Neuron (in vitro differentiated cells): ENCODE measurements around the gene CDH23.

Source experiments
- H2AFZ ChIP-seq: one replicate; pipeline ENCODE4 v1.6.1; 2013; ENCODE audit warnings: low read depth, mild to moderate bottlenecking, inconsistent platforms, low read length, moderate library complexity
- H3K27me3 ChIP-seq: one replicate; pipeline ENCODE4 v1.6.1; 2013; ENCODE audit warnings: low read length; ENCODE audit not compliant: insufficient read depth
- H3K36me3 ChIP-seq: one replicate; pipeline ENCODE4 v1.6.1; 2013; ENCODE audit warnings: low read length; ENCODE audit not compliant: insufficient read depth
- H3K4me1 ChIP-seq: one replicate; pipeline ENCODE4 v1.6.1; 2013; ENCODE audit warnings: low read length; ENCODE audit not compliant: insufficient read depth
- H3K4me3 ChIP-seq: 2 replicates; pipeline ENCODE4 v1.5.1; 2013; ENCODE audit warnings: mild to moderate bottlenecking, low read length, moderate library complexity
- H3K9me3 ChIP-seq: one replicate; pipeline ENCODE4 v1.6.1; 2013; ENCODE audit warnings: low read length

CDH23 gene

DNA sequence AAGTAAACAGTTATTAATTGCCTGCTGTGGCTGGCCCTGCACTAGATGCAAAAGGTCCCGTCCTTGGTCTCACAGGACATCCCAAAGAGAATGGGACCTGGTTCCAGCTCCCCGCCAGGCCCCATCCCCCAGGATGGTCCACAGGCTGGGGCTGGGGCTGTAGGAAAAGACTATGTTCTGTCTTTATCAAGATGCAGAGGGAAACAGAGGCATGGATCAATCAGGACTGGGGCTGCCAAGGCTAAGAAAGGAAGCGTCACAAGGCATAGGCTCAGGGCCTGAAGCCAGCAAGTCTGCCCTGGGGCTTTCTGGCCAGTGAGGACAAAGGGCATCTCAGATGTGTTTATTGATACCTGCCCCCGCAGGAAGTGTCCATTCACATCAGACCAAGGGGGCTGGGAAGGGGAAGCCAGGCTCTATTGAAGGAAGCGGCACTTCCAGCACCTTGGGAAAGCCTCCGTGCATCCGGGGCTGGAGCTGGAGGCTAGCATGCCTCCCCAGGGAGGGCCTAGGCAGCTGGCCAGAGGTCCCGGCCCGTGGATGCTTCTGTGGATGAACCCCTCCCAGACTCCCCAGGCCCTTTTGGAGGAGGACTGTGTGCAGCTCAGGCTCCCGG is 370.8 kb downstream of the CDH23 start:
- Histone ChIP-seq H3K9me3 (no peaks in the 10 kb centered on the region), H3K36me3 (no peaks in the 10 kb centered on the region), H3K4me1 (peaks cover 2% of the 10 kb centered on the region), H3K27me3 (peaks cover 23% of the 10 kb centered on the region), H2AFZ (no peak overlapping the region), H3K4me3 (no peak overlapping the region)

DNA sequence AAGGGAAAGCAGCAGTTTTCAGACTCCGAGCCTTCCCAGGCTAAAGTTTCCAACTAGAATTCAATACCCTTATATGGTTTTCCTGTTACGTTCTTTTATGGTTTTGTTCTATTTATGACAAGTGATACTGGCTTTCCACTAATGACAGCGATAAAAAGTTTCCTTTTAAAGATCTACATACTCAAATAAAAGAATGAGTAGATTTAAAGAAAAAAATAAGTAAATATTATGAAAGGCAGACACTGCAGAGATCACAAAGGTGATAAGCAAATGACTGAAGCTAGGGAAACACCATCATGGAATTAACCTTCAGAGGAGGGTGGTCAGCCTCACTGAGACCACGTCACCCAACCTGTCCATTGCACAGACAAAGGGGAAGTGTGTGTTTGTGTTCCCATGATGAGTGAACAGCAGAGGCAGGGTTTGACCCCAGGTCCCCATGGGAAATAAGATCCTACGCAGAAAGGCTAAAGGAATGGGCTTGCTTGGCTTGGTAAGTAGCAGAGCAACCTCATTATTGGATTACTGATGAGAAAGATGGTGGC is 372.6 kb downstream of the CDH23 start:
- Histone ChIP-seq H3K4me1 (peaks cover 2% of the 10 kb centered on the region), H3K9me3 (no peaks in the 10 kb centered on the region), H2AFZ (no peak overlapping the region), H3K27me3 (peaks cover 37% of the 10 kb centered on the region), H3K36me3 (no peaks in the 10 kb centered on the region), H3K4me3 (no peak overlapping the region)

DNA sequence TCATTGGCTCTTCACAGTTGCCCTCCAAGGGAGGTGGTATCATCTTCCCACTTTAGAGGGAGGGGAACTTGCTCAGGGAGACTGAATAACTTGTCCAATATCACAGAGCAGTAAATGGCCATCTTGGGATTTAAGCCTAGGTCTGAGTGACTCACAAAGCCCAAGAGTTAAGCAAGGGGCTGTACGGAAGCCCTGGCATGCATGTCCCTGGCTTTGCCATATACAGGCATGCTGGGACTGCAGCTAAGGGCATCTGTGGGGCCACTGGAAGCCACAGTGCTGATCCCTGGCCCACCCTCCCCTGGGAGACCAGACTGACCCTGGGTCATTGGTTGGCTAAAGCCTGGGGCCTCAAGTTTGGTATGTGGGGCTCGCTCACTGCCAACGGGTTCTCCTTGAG is 373.5 kb downstream of the CDH23 start:
- Histone ChIP-seq H3K4me1 (peaks cover 2% of the 10 kb centered on the region), H3K4me3 (no peak overlapping the region), H3K27me3 (peaks cover 38% of the 10 kb centered on the region)

DNA sequence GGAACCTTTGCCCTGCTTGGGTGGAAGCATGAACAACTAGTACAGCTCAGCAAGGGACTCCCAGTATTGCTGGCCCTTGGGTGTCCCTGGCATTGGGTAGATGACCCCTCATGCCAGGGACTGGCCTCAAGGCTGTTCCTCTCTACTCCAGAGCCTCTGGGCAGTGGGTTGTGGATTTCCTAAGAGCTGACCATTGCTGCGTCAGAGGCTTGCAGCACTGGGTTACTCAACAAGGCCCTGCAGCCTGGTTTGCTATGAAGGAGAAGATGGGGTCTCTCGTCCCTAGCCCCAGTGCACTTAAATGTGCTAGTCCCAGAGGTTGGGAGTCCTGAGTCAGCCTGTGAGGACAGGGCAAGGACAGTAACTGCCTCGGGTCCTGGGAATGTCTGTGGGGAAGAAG is 374.1 kb downstream of the CDH23 start:
- Histone ChIP-seq H3K36me3 (no peaks in the 10 kb centered on the region), H3K27me3 (peaks cover 36% of the 10 kb centered on the region), H3K9me3 (no peaks in the 10 kb centered on the region), H2AFZ (no peak overlapping the region), H3K4me3 (no peak overlapping the region), H3K4me1 (peaks cover 2% of the 10 kb centered on the region)

More for the DNA sequence above, 373.5 kb downstream of the CDH23 start:
- Histone ChIP-seq H3K9me3 (no peaks in the 10 kb centered on the region), H3K36me3 (no peaks in the 10 kb centered on the region), H2AFZ (no peak overlapping the region)

DNA sequence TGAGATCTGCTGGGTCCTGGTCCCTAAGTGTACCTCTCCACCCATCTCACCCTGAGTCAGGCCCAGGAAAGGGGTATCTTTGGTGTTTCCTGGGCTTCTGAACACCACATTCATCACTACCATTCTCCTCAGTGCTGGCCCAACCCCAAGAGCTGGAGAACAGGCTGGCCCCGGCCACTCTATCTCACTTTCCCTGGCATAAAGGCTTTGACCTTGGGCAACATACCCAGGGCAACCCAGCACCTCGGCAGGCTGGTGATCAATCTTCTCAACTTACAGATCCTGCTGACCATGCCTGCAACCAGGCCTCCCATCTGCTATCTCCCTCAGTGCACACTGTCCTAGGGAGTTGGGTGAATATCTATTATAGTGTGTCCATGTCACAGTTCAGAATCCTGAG is 374.5 kb downstream of the CDH23 start:
- Histone ChIP-seq H3K9me3 (no peaks in the 10 kb centered on the region), H3K4me1 (peaks cover 2% of the 10 kb centered on the region), H2AFZ (no peak overlapping the region), H3K4me3 (no peak overlapping the region), H3K27me3 (peaks cover 40% of the 10 kb centered on the region), H3K36me3 (no peaks in the 10 kb centered on the region)

DNA sequence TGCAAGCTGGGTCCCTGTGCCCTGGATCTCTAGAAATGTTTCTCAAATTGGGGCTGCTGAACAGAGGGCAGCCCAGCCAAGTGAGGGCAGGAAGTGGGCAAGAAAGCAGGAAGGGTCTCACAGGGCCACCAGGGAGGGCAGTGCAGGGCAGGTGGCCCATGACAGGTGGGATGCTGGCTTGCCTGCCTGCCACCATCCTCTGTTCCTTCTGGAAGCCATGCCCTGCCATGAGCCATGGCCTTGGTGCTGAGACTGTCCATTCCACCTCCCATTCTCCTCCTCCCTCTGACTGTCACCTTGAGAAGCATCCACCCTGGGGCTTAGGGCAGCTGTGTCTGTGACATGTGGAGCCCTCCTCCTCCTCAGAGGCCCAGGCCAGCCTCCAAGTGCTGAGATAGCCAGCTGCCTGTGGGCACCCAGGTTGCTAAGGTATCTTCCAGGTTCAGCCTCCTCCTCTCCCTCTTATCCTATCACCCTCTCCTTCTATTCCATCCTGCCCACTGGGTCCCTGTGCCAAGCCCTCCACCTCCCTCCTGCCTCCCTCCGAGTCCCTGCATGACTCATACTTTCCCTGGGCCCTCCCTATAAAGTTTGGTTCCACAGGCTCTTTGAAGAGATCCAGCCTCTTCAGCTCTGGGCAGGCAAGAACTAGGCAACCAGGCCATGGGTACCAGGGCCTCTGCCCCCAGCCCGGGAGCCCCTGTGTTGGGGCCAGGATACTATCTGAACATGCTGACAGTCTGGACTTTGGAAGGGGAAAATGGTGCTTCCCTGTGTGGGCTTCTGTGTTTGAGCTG is 375.3 kb downstream of the CDH23 start:
- peaks cover 2% of the 10 kb centered on the region for H3K4me1 ChIP-seq
- peaks cover 48% of the 10 kb centered on the region for H3K27me3 ChIP-seq
- H3K9me3 ChIP-seq: no peaks in the 10 kb centered on the region
- no peak overlapping the region for H2AFZ ChIP-seq
- no peaks in the 10 kb centered on the region for H3K36me3 ChIP-seq
- no peak overlapping the region for H3K4me3 ChIP-seq

DNA sequence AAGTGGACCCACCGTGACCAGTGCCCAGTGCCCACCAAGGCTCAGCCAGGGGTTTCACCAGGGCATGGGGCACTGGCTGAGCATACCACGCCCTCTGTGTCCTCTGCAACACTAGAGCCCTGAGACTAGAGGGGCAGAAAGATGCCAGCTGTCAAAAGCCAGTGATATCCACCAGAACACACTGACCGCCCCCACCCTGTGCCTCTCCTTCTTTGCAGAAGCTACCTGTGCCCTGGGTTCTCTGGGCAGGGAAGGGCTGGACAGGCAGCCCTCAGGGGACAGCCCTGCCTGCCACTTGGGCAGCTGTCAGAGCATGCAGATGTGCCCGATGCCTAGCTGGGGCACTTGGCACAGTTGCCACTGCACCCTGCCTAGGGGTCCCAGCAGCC is 376.1 kb downstream of the CDH23 start:
- H3K9me3 ChIP-seq: no peaks in the 10 kb centered on the region
- no peak overlapping the region for H2AFZ ChIP-seq
- no peaks in the 10 kb centered on the region for H3K36me3 ChIP-seq
- H3K4me1 ChIP-seq: no peaks in the 10 kb centered on the region
- H3K4me3 ChIP-seq: no peak overlapping the region
- H3K27me3 ChIP-seq: peaks cover 48% of the 10 kb centered on the region

DNA sequence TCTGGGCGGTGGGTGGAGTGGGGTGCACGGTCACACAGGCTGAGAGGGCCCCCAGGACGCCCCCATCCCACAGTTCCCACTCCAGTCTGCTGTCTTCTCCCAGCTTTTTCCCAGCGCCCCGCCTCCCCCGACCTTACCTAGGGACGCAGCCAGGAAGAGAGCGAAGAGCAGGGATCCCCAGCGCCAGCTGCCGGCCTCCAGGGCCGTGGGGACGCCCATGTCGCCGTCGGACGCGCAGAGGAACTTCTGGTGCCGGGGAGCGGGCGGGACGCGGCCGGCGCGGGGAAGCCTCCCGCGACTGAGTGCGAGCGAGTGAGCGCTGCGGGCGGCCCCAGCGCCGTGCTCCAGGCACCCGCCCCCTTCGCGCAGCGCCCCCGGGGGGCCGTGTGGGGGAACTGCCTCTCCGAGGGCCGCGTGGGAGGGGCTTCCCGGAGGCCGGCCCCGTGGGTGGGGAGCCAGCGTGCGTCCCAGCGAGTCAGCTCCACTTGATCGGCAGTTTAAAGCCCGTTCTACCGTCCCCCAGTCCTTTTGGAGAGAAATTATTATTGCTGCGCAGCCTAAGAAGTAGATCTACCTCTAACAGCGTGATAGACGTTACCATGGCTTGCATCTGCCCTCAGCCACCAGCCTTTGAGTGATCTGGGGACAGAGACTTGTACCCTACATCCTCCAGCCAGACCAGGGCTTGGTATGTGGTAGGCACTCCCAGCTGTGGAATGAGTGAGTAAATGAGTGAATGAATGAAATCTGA is 376.7 kb downstream of the CDH23 start, which contains the start of gene VSIR:
VSIR (minus strand) TSS at position 300 of the 751 bp plus-strand sequence; CDS start at position 219, 81 bp downstream.
- Histone ChIP-seq H3K36me3 (no peaks in the 10 kb centered on the region), H3K27me3 (peaks cover 48% of the 10 kb centered on the region), H2AFZ (no peak within 1 kb of the TSS), H3K9me3 (no peaks in the 10 kb centered on the region), H3K4me1 (no peaks in the 10 kb centered on the region), H3K4me3 (no peak within 1 kb of the TSS)

DNA sequence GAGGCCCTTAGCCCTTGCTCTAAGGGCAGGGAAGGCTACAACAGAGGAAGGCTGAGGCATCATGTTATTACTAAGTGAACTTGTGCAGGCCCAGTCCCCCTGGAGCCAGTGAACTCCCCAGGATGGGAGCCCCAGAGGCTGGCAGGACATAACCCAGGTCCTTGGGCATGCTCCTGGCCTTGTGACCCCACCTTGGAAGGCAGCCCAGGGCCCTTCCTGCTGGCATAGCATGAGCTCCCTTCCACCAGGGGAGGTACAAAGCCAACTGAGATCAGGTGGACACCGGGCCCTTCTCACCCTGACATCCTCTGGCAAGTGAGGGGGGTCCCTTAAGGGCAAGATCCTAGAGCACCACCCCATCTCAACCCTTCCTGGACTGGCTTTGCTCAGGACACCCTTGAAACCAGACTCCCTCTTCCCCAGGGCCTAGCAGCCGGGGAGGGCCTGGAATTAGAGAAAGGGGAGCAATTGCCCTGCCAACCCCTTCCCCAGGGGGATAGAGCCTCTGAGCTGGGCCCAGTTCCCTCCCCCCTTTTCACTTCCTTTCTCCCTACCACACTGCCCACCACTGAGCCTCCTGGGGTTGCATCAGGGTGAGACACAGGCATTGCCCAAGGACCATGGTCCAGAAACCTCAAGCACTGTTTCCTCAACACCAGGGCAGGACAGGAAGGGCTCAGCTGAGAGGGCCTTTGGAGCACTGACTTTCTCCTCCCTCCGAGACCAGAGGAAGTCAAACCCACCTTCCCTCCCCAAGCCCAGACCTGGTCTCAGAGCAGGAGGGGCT is 378.4 kb downstream of the CDH23 start:
- Histone ChIP-seq H3K9me3 (no peaks in the 10 kb centered on the region), H2AFZ (no peak overlapping the region), H3K36me3 (no peaks in the 10 kb centered on the region), H3K4me3 (no peak overlapping the region), H3K4me1 (no peaks in the 10 kb centered on the region), H3K27me3 (peaks cover 49% of the 10 kb centered on the region)

DNA sequence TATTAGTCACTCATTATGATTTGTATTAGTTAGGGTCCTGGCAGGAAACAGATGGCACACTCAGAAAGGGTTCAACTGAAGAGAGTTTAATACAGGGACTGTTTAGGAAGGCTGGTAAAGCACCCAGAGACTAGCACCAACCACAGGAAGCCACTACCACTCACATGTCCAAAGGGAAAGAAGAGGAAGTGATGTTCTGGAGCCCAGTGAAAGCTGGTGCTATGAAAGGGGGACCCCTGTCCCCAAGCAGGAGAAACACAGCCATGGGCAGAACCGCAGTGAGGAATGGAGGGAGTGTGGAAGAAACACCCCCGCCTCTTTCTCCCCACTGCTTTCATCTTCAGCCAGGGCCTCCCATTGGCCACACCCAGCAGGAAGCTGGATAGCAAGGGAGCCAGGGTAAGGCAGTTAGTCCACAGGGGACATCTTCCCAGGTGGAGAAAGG is 379.8 kb downstream of the CDH23 start:
- no peaks in the 10 kb centered on the region for H3K36me3 ChIP-seq
- no peak overlapping the region for H2AFZ ChIP-seq
- H3K4me1 ChIP-seq: no peaks in the 10 kb centered on the region
- H3K9me3 ChIP-seq: no peaks in the 10 kb centered on the region
- H3K27me3 ChIP-seq: peaks cover 54% of the 10 kb centered on the region
- no peak overlapping the region for H3K4me3 ChIP-seq

DNA sequence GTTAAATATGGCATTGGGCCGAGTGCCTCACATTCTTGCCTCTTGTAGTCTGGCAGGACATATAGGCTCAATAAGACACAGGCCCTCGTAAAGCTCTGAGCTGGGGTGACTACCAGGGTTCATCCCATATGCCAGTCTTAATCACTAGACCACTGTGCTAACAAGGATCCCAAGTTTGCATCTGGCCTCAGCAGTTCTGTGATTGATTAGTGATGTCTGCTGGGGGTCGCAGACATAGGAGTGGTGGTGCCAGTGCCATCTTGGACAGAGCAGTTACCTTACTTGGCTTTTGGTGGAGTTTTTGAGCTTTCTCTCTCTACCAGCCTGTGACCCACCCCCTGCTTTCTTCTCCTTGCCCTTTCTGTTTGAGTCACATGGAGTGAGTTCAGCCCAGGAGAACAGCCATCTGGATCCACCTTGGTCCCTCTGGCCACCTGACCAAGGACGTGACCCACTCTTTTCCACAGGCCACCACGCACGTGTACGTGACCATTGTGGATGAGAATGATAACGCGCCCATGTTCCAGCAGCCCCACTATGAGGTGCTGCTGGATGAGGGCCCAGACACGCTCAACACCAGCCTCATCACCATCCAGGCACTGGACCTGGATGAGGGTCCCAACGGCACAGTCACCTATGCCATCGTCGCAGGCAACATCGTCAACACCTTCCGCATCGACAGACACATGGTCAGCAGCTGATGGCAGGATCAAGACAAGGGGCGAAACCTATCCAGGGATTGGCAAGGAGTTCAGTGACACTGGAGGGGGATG is 380.7 kb downstream of the CDH23 start:
- H3K9me3 ChIP-seq: no peaks in the 10 kb centered on the region
- no peaks in the 10 kb centered on the region for H3K4me1 ChIP-seq
- peaks cover 55% of the 10 kb centered on the region for H3K27me3 ChIP-seq
- H3K36me3 ChIP-seq: no peaks in the 10 kb centered on the region
- H2AFZ ChIP-seq: no peak overlapping the region
- H3K4me3 ChIP-seq: no peak overlapping the region
